ENCODE data around the gene RFWD3.

The RFWD3 gene

DNA sequence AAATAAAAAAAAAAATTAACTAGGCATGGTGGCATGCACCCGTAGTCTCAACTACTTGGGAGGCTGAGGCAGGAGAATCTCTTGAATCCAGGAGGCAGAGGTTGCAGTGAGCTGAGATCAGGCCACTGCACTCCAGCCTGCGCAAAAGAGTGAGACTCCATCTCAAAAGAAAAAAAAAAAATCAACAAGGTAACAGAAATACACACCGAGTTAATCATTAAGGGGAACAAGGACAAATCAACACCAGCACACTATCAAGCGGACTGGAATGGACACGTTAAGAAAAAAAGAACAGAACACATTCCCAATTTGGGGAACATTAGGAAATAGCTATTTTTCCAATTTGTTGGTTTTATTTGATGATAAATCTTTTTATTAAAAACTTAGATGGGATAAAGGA lies 31.4 kb downstream of the RFWD3 start:
- DNase-seq (ENCODE audit: insufficient read length) (no peak), FAIRE-seq (no peak)
- TF ChIP-seq POLR2AphosphoS5 (IDR thresholded peaks at IDR 0.05; ENCODE audit: low read depth, low read length) (no peak), POLR2A (IDR thresholded peaks at IDR 0.05; ENCODE audit: low read depth, low read length) (no peak), TAF1 (IDR thresholded peaks at IDR 0.05; ENCODE audit: borderline replicate concordance, low read depth, low read length) (no peak)

GRCh38 chr16:74633686-74634085 lies 33.0 kb downstream of the RFWD3 start:
- DNase-seq (ENCODE audit: insufficient read length): no peak
- FAIRE-seq: no peak
- no peak for TF ChIP-seq POLR2A (IDR thresholded peaks at IDR 0.05; ENCODE audit: low read depth, low read length)
- no peak for TF ChIP-seq TAF1 (IDR thresholded peaks at IDR 0.05; ENCODE audit: borderline replicate concordance, low read depth, low read length)
- no peak for TF ChIP-seq POLR2AphosphoS5 (IDR thresholded peaks at IDR 0.05; ENCODE audit: low read depth, low read length)

GRCh38 chr16:74627506-74628220 lies 39.0 kb downstream of the RFWD3 start:
- DNase-seq (ENCODE audit: insufficient read length) (no peak), FAIRE-seq (peak; percentile 27)
- TF ChIP-seq POLR2A (IDR thresholded peaks at IDR 0.05; ENCODE audit: low read depth, low read length) (no peak), POLR2AphosphoS5 (IDR thresholded peaks at IDR 0.05; ENCODE audit: low read depth, low read length) (no peak), TAF1 (IDR thresholded peaks at IDR 0.05; ENCODE audit: borderline replicate concordance, low read depth, low read length) (no peak)

DNA sequence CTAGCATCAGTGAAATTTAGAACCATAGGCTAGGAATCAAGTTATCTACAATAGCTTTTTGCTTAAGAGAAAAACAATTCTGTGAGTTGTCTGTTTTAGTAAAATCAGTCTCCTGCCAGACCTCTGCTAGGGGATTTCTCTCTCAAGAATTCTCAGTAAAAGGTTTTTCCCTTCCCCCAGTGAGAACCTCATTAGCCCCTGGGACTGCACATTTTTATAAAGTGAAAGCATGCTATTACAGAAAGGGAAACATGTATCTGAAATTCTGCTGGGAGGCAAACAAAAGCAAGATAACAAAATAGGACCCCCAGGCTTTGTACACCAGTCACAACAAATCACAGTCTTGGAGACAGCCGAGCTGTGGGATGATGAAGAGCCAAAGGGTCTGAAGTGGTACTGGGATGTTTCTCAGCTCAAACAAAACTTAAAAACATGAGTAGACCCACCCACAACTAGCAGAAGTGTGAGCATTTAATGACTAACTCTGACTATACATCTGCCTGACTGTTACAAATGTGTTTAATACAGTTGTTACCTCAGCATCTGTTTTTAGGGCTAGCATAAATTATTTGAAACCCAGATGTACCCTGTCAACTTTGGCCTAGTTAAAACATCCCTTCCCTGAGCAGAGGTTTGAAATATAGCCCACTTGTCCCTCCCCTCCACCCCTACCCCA lies 39.8 kb downstream of the RFWD3 start:
- DNase-seq (ENCODE audit: insufficient read length): no peak
- no peak for TF ChIP-seq TAF1 (IDR thresholded peaks at IDR 0.05; ENCODE audit: borderline replicate concordance, low read depth, low read length)
- no peak for TF ChIP-seq POLR2A (IDR thresholded peaks at IDR 0.05; ENCODE audit: low read depth, low read length)
- no peak for TF ChIP-seq POLR2AphosphoS5 (IDR thresholded peaks at IDR 0.05; ENCODE audit: low read depth, low read length)
- no peak for FAIRE-seq

GRCh38 chr16:74625500-74626350 lies 41.0 kb downstream of the RFWD3 start:
- FAIRE-seq (no peak), DNase-seq (ENCODE audit: insufficient read length) (no peak)
- TF ChIP-seq POLR2AphosphoS5 (IDR thresholded peaks at IDR 0.05; ENCODE audit: low read depth, low read length) (no peak), POLR2A (IDR thresholded peaks at IDR 0.05; ENCODE audit: low read depth, low read length) (no peak), TAF1 (IDR thresholded peaks at IDR 0.05; ENCODE audit: borderline replicate concordance, low read depth, low read length) (no peak)

DNA sequence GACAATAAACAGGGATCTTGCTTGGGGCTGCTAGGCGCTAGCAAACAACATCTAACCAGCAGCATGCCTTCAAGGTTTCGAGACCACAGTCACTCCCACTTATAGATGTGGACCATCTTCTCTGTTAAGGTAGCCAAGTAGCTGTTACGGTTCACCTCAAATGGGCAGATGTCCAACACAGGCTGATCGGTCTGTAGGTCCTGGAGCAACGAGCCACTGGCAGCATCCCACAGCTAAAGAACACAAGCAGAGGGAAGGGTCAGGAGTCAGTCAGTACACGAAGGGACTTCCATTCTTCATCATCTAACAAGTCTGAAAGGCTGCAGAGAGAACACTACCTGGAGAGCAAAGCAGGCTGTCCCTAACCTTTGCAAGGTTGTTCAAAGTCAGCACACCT lies 42.8 kb downstream of the RFWD3 start:
- no peak for TF ChIP-seq TAF1 (IDR thresholded peaks at IDR 0.05; ENCODE audit: borderline replicate concordance, low read depth, low read length)
- no peak for TF ChIP-seq POLR2AphosphoS5 (IDR thresholded peaks at IDR 0.05; ENCODE audit: low read depth, low read length)
- TF ChIP-seq POLR2A (IDR thresholded peaks at IDR 0.05; ENCODE audit: low read depth, low read length): no peak
- DNase-seq (ENCODE audit: insufficient read length) (no peak), FAIRE-seq (no peak)

DNA sequence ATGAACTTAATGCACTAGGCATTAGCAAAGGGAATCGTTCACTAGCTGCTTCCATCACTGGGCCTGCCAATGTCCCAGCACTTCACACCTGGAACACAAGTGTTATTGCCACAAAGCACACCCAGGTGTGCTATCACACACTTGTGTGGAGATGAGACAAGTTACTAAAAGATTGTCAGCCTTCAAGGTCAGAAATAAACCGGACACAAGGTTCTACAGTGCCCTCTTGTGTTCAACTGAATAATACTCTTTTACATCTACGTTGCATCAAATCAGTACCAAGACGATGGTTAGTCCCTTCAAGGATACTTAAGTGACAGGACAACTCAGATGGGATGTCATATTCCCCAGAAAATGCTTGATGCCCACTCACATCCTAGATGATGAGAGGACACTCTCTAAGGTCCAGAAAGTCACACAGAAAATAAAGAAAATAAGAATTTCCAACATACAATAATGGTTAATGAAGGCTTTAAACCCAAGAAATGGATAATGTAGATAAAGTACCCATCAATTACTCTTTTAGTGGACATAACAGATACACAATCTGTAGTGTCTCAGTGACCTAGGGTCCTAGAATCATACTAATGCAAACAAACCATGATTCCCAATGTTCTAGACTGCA lies 43.4 kb downstream of the RFWD3 start:
- TF ChIP-seq TAF1 (IDR thresholded peaks at IDR 0.05; ENCODE audit: borderline replicate concordance, low read depth, low read length) (no peak), POLR2AphosphoS5 (IDR thresholded peaks at IDR 0.05; ENCODE audit: low read depth, low read length) (no peak), POLR2A (IDR thresholded peaks at IDR 0.05; ENCODE audit: low read depth, low read length) (no peak)
- DNase-seq (ENCODE audit: insufficient read length): no peak
- FAIRE-seq: peak; percentile 14

GRCh38 chr16:74622005-74622404 lies 44.7 kb downstream of the RFWD3 start:
- TF ChIP-seq TAF1 (IDR thresholded peaks at IDR 0.05; ENCODE audit: borderline replicate concordance, low read depth, low read length): no peak
- no peak for TF ChIP-seq POLR2A (IDR thresholded peaks at IDR 0.05; ENCODE audit: low read depth, low read length)
- no peak for TF ChIP-seq POLR2AphosphoS5 (IDR thresholded peaks at IDR 0.05; ENCODE audit: low read depth, low read length)
- no peak for DNase-seq (ENCODE audit: insufficient read length)
- no peak for FAIRE-seq

DNA sequence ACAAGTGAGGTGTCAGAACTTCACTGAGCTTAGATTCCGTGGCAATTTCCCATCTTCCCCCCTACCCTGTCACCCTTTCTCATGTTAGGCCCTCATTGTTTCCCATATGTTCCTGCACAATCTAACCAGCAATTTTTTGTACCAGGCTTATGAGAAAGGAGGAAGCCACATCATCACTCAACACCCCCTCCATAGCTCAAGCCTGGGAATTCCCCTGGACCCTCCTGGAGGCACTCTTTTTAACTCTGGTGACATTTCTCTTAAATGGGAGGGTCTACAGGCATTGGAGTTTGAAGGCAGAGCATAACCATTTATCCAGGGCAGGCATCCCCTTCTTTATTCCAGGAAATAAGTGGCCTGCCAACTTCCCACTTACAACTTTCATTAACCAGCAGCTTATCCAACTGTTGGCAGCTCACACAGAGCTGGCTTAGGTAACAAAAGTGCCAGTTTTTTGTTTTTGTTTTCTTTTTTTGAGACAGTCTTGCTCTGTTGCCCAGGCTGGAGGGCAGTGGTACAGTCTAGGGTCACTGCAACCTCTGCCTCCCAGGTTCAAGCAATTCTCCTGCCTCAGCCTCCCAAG lies 49.4 kb downstream of the RFWD3 start:
- TF ChIP-seq POLR2A (IDR thresholded peaks at IDR 0.05; ENCODE audit: low read depth, low read length) (no peak), TAF1 (IDR thresholded peaks at IDR 0.05; ENCODE audit: borderline replicate concordance, low read depth, low read length) (no peak), POLR2AphosphoS5 (IDR thresholded peaks at IDR 0.05; ENCODE audit: low read depth, low read length) (no peak)
- FAIRE-seq (no peak), DNase-seq (ENCODE audit: insufficient read length) (no peak)

- FAIRE-seq (no peak), DNase-seq (ENCODE audit: insufficient read length) (no peak)
- TF ChIP-seq POLR2A (IDR thresholded peaks at IDR 0.05; ENCODE audit: low read depth, low read length): no peak
- TF ChIP-seq POLR2AphosphoS5 (IDR thresholded peaks at IDR 0.05; ENCODE audit: low read depth, low read length): no peak
Observed at GRCh38 chr16:74611721-74612120, 55.0 kb downstream of the RFWD3 start.

GRCh38 chr16:74608944-74609343 lies 57.7 kb downstream of the RFWD3 start:
- TF ChIP-seq POLR2AphosphoS5 (IDR thresholded peaks at IDR 0.05; ENCODE audit: low read depth, low read length) (no peak), TAF1 (IDR thresholded peaks at IDR 0.05; ENCODE audit: borderline replicate concordance, low read depth, low read length) (no peak), POLR2A (IDR thresholded peaks at IDR 0.05; ENCODE audit: low read depth, low read length) (no peak)
- no peak for DNase-seq (ENCODE audit: insufficient read length)
- FAIRE-seq: no peak
